ENCODE results near the gene ALDH1B1. TPM values are rescaled to one million over a fixed set of nuclear protein-coding genes. Genes with fewer than 3 reads are reported as not detected.

The ALDH1B1 gene
- total RNA-seq, 4 donors from 2014 or later = 24.9 to 77.2 (median 27.3) TPM

DNA sequence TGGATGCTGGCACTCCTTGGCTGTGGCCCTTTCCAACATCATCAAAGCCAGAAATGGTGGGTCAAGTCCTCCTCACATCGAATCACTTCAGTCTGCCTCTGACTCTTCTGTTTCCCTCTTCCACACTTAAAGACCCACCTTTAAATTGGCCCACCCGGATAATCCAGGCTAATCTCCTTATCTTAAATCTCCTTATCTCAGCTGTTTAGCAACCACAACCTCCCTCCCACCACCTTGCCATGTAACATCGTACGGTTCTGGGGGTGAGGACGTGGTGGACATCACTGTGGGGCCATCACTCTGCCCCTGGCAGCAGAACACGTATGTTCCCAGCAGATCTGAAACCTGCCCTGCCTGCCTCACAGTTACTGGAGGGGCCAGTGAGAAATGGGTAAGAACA lies 20.2 kb downstream of the ALDH1B1 start:
- Histone ChIP-seq H3K9me3 (no peaks in the 10 kb centered on the region), H3K27me3 (no peaks in the 10 kb centered on the region), H3K36me3 (no peaks in the 10 kb centered on the region), H3K4me3 (no peak overlapping the region), H3K27ac (no peak overlapping the region), H3K4me1 (no peaks in the 10 kb centered on the region)
- TF ChIP-seq POLR2A (IDR thresholded peaks at IDR 0.05) (no peak), EP300 (IDR thresholded peaks at IDR 0.05; ENCODE audit: low read depth) (no peak), CTCF (IDR thresholded peaks at IDR 0.05) (no peak), POLR2AphosphoS5 (IDR thresholded peaks at IDR 0.05) (no peak)
- 81% methylated on average over 6 of the region's 6 CpGs; no CpG with 5 or more reads in 1 of the 2 donors for WGBS, 2 donors (ENCODE audit: low coverage in 1 of 2)
- DNase-seq = no peak
- in situ Hi-C loops (cut with MboI; ENCODE audit: low pct_ligation_motif_present in 1 of 4, low pct_unique_long_range_greater_than_20kb in 1 of 4, low sequenced_read_pairs in 3 of 4) (loop anchor here in 2 of 4 donors (25.0 kb wide), 2 partner anchors 325 to 500 kb away; partner anchors contain the start of gene SLC25A51 (in 1 of the 2)), intact Hi-C loops (cut with DNase I; ENCODE audit: low total_unique reads) (no loop called here)

GRCh38 chr9:38413283-38413682 lies 20.8 kb downstream of the ALDH1B1 start:
- intact Hi-C loops (cut with DNase I; ENCODE audit: low total_unique reads) = no loop called here
- Histone ChIP-seq H3K4me1 (no peaks in the 10 kb centered on the region), H3K27me3 (no peaks in the 10 kb centered on the region), H3K4me3 (no peak overlapping the region), H3K9me3 (no peaks in the 10 kb centered on the region), H3K27ac (no peak overlapping the region), H3K36me3 (no peaks in the 10 kb centered on the region)
- TF ChIP-seq POLR2A (IDR thresholded peaks at IDR 0.05) = no peak
- no peak for TF ChIP-seq EP300 (IDR thresholded peaks at IDR 0.05; ENCODE audit: low read depth)
- TF ChIP-seq CTCF (IDR thresholded peaks at IDR 0.05) = no peak
- no peak for TF ChIP-seq POLR2AphosphoS5 (IDR thresholded peaks at IDR 0.05)
- no peak for DNase-seq
- WGBS, 2 donors (ENCODE audit: low coverage in 1 of 2) = 73 to 87% methylated on average over 3 to 7 of the region's 7 CpGs
- in situ Hi-C loops (cut with MboI; ENCODE audit: low pct_ligation_motif_present in 1 of 4, low pct_unique_long_range_greater_than_20kb in 1 of 4, low sequenced_read_pairs in 3 of 4) = loop anchor here in 2 of 4 donors (25.0 kb wide), 2 partner anchors 326 to 501 kb away; partner anchors contain the start of gene SLC25A51 (in 1 of the 2)

GRCh38 chr9:38414040-38414723 lies 21.7 kb downstream of the ALDH1B1 start:
- intact Hi-C loops (cut with DNase I; ENCODE audit: low total_unique reads) (no loop called here), in situ Hi-C loops (cut with MboI; ENCODE audit: low pct_ligation_motif_present in 1 of 4, low pct_unique_long_range_greater_than_20kb in 1 of 4, low sequenced_read_pairs in 3 of 4) (loop anchor here in 2 of 4 donors (25.0 kb wide), 2 partner anchors 327 to 502 kb away; partner anchors contain the start of gene SLC25A51 (in 1 of the 2))
- TF ChIP-seq POLR2A (IDR thresholded peaks at IDR 0.05) = no peak
- TF ChIP-seq CTCF (IDR thresholded peaks at IDR 0.05) = no peak
- no peak for TF ChIP-seq POLR2AphosphoS5 (IDR thresholded peaks at IDR 0.05)
- no peak for TF ChIP-seq EP300 (IDR thresholded peaks at IDR 0.05; ENCODE audit: low read depth)
- no peak for DNase-seq
- Histone ChIP-seq H3K27me3 (no peaks in the 10 kb centered on the region), H3K4me3 (no peak overlapping the region), H3K4me1 (no peaks in the 10 kb centered on the region), H3K27ac (no peak overlapping the region), H3K9me3 (no peaks in the 10 kb centered on the region), H3K36me3 (no peaks in the 10 kb centered on the region)
- whole genome bisulfite sequencing, 2 donors (ENCODE audit: low coverage in 1 of 2) = 71% methylated on average over 24 of the region's 24 CpGs; no CpG with 5 or more reads in 1 of the 2 donors

GRCh38 chr9:38415856-38416255 lies 23.4 kb downstream of the ALDH1B1 start:
- in situ Hi-C loops (cut with MboI; ENCODE audit: low pct_ligation_motif_present in 1 of 4, low pct_unique_long_range_greater_than_20kb in 1 of 4, low sequenced_read_pairs in 3 of 4) (loop anchor here in 2 of 4 donors (25.0 kb wide), 2 partner anchors 329 to 504 kb away; partner anchors contain the start of gene SLC25A51 (in 1 of the 2)), intact Hi-C loops (cut with DNase I; ENCODE audit: low total_unique reads) (no loop called here)
- WGBS, 2 donors (ENCODE audit: low coverage in 1 of 2) = 91% methylated on average over 8 of the region's 8 CpGs; no CpG with 5 or more reads in 1 of the 2 donors
- no peak for DNase-seq
- Histone ChIP-seq H3K9me3 (no peaks in the 10 kb centered on the region), H3K27ac (no peak overlapping the region), H3K27me3 (no peaks in the 10 kb centered on the region), H3K36me3 (no peaks in the 10 kb centered on the region), H3K4me1 (no peaks in the 10 kb centered on the region), H3K4me3 (no peak overlapping the region)
- TF ChIP-seq CTCF (IDR thresholded peaks at IDR 0.05) (no peak), POLR2A (IDR thresholded peaks at IDR 0.05) (no peak), POLR2AphosphoS5 (IDR thresholded peaks at IDR 0.05) (no peak), EP300 (IDR thresholded peaks at IDR 0.05; ENCODE audit: low read depth) (no peak)
